Smooth muscle cell (in vitro differentiated cells): ENCODE data around the gene PCSK5. TPM values are rescaled to one million over a fixed set of nuclear protein-coding genes. Genes with fewer than 3 reads are reported as not detected.

Source experiments
- DNase-seq: peaks from one replicate; lab custom pipeline; 2025; ENCODE audit not compliant: unreplicated experiment; lab: John Stamatoyannopoulos, UW
- H2AFZ ChIP-seq: fragments of 200-600 bp; sonication (generic); 2 replicates; pipeline ENCODE4 v1.6.0; 2016; ENCODE audit warnings: antibody characterized with exemption, low read depth, mild to moderate bottlenecking
- H3F3A ChIP-seq: fragments of 200-600 bp; sonication (generic); 2 replicates; pipeline ENCODE4 v1.6.0; 2017; ENCODE audit warnings: antibody characterized with exemption, low read depth
- H3K27ac ChIP-seq: fragments of 200-600 bp; sonication (generic); 2 replicates; pipeline ENCODE4 v1.5.1; 2016; ENCODE audit warnings: low read depth, mild to moderate bottlenecking
- H3K27me3 ChIP-seq: fragments of 200-600 bp; sonication (generic); 2 replicates; pipeline ENCODE4 v1.6.1; 2016; ENCODE audit warnings: low read depth, mild to moderate bottlenecking
- H3K36me3 ChIP-seq: fragments of 200-600 bp; sonication (generic); 2 replicates; pipeline ENCODE4 v1.5.1; 2016; ENCODE audit warnings: low read depth
- H3K4me1 ChIP-seq: fragments of 200-600 bp; sonication (generic); 2 replicates; pipeline ENCODE4 v1.5.1; 2016; ENCODE audit warnings: low read depth
- H3K4me2 ChIP-seq: fragments of 200-600 bp; sonication (generic); 2 replicates; pipeline ENCODE4 v1.6.0; 2016; ENCODE audit warnings: mild to moderate bottlenecking
- H3K4me3 ChIP-seq: fragments of 200-600 bp; sonication (generic); 2 replicates; pipeline ENCODE4 v1.5.1; 2016; ENCODE audit warnings: mild to moderate bottlenecking
- H3K79me2 ChIP-seq: fragments of 200-600 bp; sonication (generic); 2 replicates; pipeline ENCODE4 v1.6.0; 2016; ENCODE audit warnings: low read depth, mild to moderate bottlenecking
- H3K9ac ChIP-seq: fragments of 200-600 bp; sonication (generic); 2 replicates; pipeline ENCODE4 v1.6.0; 2016; ENCODE audit warnings: low read depth
- H3K9me3 ChIP-seq: fragments of 200-600 bp; sonication (generic); replicated peaks from 2 replicates; pipeline ENCODE4 v1.5.1; 2016; ENCODE audit warnings: low read depth
- H4K20me1 ChIP-seq: fragments of 200-600 bp; sonication (generic); 2 replicates; pipeline ENCODE4 v1.6.0; 2016; ENCODE audit warnings: low read depth
- CTCF ChIP-seq: fragments of 200-600 bp; sonication (generic); IDR thresholded peaks from 2 replicates; pipeline ENCODE4 v1.5.1; 2017; ENCODE audit warnings: borderline replicate concordance, mild to moderate bottlenecking, antibody characterized with exemption; ENCODE audit not compliant: insufficient read depth, poor library complexity, severe bottlenecking
- WGBS: methylation state at CpG from one replicate; pipeline ENCODE4 v1.1.7; 2016; ENCODE audit warnings: low lambda C conversion rate; 5-methylcytosine and 5-hydroxymethylcytosine counted together
- polyA plus RNA-seq: library from polyadenylated mRNA; unstranded; fragments of >200 nt; fragmentation: Nextera tagmentation; extraction: Ambion mirVana; gene quantifications from 2 replicates; pipeline ENCODE4 v1.2.1, GENCODE V29; 2016
- total RNA-seq: library from RNA; depleted of rRNA; stranded (reverse); fragments of >200 nt; gene quantifications from 2 replicates; pipeline ENCODE4 v1.2.3, GENCODE V29; 2014

PCSK5 gene
- total and polyA plus RNA-seq, 2 experiments from 2014 or later = 2.3 to 2.8 TPM

GRCh38 chr9:76115982-76116646 lies 225.6 kb downstream of the PCSK5 start:
- no peak overlapping the region for H3K4me2 ChIP-seq
- H3K9ac ChIP-seq = no peak overlapping the region
- WGBS = 91% methylated on average over 2 of the region's 2 CpGs
- H3K4me1 ChIP-seq = no peaks in the 10 kb centered on the region
- no peak overlapping the region for H3K4me3 ChIP-seq
- TF ChIP-seq CTCF = no peak
- H3K27me3 ChIP-seq = no peaks in the 10 kb centered on the region
- H4K20me1 ChIP-seq = no peaks in the 10 kb centered on the region
- DNase-seq = no peak
- H3K79me2 ChIP-seq = no peaks in the 10 kb centered on the region
- no peaks in the 10 kb centered on the region for H3K36me3 ChIP-seq
- H3F3A ChIP-seq = no peaks in the 10 kb centered on the region
- no peaks in the 10 kb centered on the region for H3K9me3 ChIP-seq
- no peak overlapping the region for H3K27ac ChIP-seq
- no peak overlapping the region for H2AFZ ChIP-seq

GRCh38 chr9:76116913-76117312 lies 226.4 kb downstream of the PCSK5 start:
- no peak for TF ChIP-seq CTCF
- H4K20me1 ChIP-seq = no peaks in the 10 kb centered on the region
- H3F3A ChIP-seq = no peaks in the 10 kb centered on the region
- no peaks in the 10 kb centered on the region for H3K4me1 ChIP-seq
- H3K4me2 ChIP-seq = no peak overlapping the region
- H3K4me3 ChIP-seq = no peak overlapping the region
- H3K27ac ChIP-seq = no peak overlapping the region
- WGBS = 96% methylated on average over 3 of the region's 3 CpGs
- H3K36me3 ChIP-seq = no peaks in the 10 kb centered on the region
- no peaks in the 10 kb centered on the region for H3K9me3 ChIP-seq
- no peak overlapping the region for H3K9ac ChIP-seq
- DNase-seq = no peak
- no peaks in the 10 kb centered on the region for H3K79me2 ChIP-seq
- no peak overlapping the region for H2AFZ ChIP-seq
- H3K27me3 ChIP-seq = no peaks in the 10 kb centered on the region

GRCh38 chr9:76127637-76128036 lies 237.2 kb downstream of the PCSK5 start:
- Histone ChIP-seq H3F3A (no peaks in the 10 kb centered on the region), H3K4me1 (no peaks in the 10 kb centered on the region), H3K4me2 (no peak overlapping the region), H3K9me3 (no peaks in the 10 kb centered on the region), H2AFZ (no peak overlapping the region), H4K20me1 (no peaks in the 10 kb centered on the region), H3K79me2 (no peaks in the 10 kb centered on the region), H3K27ac (no peak overlapping the region), H3K4me3 (no peak overlapping the region), H3K27me3 (no peaks in the 10 kb centered on the region), H3K9ac (no peak overlapping the region), H3K36me3 (no peaks in the 10 kb centered on the region)
- TF ChIP-seq CTCF = no peak
- no peak for DNase-seq
- WGBS = 95% methylated on average over 5 of the region's 5 CpGs

GRCh38 chr9:76135902-76136301 lies 245.4 kb downstream of the PCSK5 start:
- no peak for TF ChIP-seq CTCF

More at GRCh38 chr9:76135902-76136301, 245.4 kb downstream of the PCSK5 start:
- no peaks in the 10 kb centered on the region for H3K36me3 ChIP-seq
- H3K27ac ChIP-seq = no peak overlapping the region
- WGBS = 92% methylated on average over 5 of the region's 5 CpGs
- no peaks in the 10 kb centered on the region for H3K79me2 ChIP-seq
- no peaks in the 10 kb centered on the region for H3F3A ChIP-seq
- no peaks in the 10 kb centered on the region for H3K9me3 ChIP-seq
- H3K9ac ChIP-seq = no peak overlapping the region
- no peak overlapping the region for H3K4me2 ChIP-seq
- H2AFZ ChIP-seq = no peak overlapping the region
- H3K4me3 ChIP-seq = no peak overlapping the region
- no peak for DNase-seq
- H3K27me3 ChIP-seq = no peaks in the 10 kb centered on the region
- H3K4me1 ChIP-seq = no peaks in the 10 kb centered on the region
- H4K20me1 ChIP-seq = no peaks in the 10 kb centered on the region
